CD4-positive, alpha-beta T cell treated with Interleukin-15 for 1 hour (primary cell): ENCODE results near the gene AKAP13.
"Not testable (repeated sequence)": the region's sequence is repeated elsewhere in the genome, so short reads cannot be mapped to it uniquely, and the experiment has no call there.

Source experiments
- DNase-seq: peaks from one replicate; pipeline ENCODE4 v3.0.0-alpha.2; 2020

AKAP13 gene

GRCh38 chr15:85636351-85636750 lies 255.9 kb downstream of the AKAP13 start:
- DNase-seq, result no peak

- no peak for DNase-seq
Observed at GRCh38 chr15:85639752-85640381, 259.5 kb downstream of the AKAP13 start.

- no peak for DNase-seq
Observed at GRCh38 chr15:85642065-85642692, 261.8 kb downstream of the AKAP13 start.

- no peak for DNase-seq
Observed at GRCh38 chr15:85642693-85643066, 262.3 kb downstream of the AKAP13 start.

GRCh38 chr15:85646538-85647091 lies 266.2 kb downstream of the AKAP13 start:
- peak; percentile 55 for DNase-seq

- DNase-seq, result peak; percentile 57
Observed at GRCh38 chr15:85649372-85649771, 269.0 kb downstream of the AKAP13 start.

GRCh38 chr15:85651548-85651947 lies 271.1 kb downstream of the AKAP13 start:
- DNase-seq, result no peak

GRCh38 chr15:85652457-85652856 lies 272.1 kb downstream of the AKAP13 start:
- DNase-seq, result no peak

- no peak for DNase-seq
Observed at GRCh38 chr15:85657132-85657531, 276.7 kb downstream of the AKAP13 start.

- no peak for DNase-seq
Observed at GRCh38 chr15:85658816-85659215, 278.4 kb downstream of the AKAP13 start.

GRCh38 chr15:85661859-85662258 lies 281.5 kb downstream of the AKAP13 start:
- DNase-seq, result no peak

- DNase-seq, result not testable (repeated sequence)
Observed at GRCh38 chr15:85665677-85666076, 285.3 kb downstream of the AKAP13 start.

- peak; percentile 81 for DNase-seq
Observed at GRCh38 chr15:85667491-85668424, 287.4 kb downstream of the AKAP13 start.

- no peak for DNase-seq
Observed at GRCh38 chr15:85671156-85671555, 290.8 kb downstream of the AKAP13 start.

GRCh38 chr15:85672332-85673084 lies 292.1 kb downstream of the AKAP13 start:
- no peak for DNase-seq

- no peak for DNase-seq
Observed at GRCh38 chr15:85673326-85673725, 292.9 kb downstream of the AKAP13 start.

GRCh38 chr15:85676342-85677098 lies 296.1 kb downstream of the AKAP13 start:
- no peak for DNase-seq

- DNase-seq, result no peak
Observed at GRCh38 chr15:85679231-85679630, 298.8 kb downstream of the AKAP13 start.

- no peak for DNase-seq
Observed at GRCh38 chr15:85681386-85681785, 301.0 kb downstream of the AKAP13 start.

- no peak for DNase-seq
Observed at GRCh38 chr15:85684174-85684710, 303.8 kb downstream of the AKAP13 start.

- DNase-seq, result no peak
Observed at GRCh38 chr15:85685356-85685755, 305.0 kb downstream of the AKAP13 start.

- no peak for DNase-seq
Observed at GRCh38 chr15:85687329-85687728, 306.9 kb downstream of the AKAP13 start.
